ENCODE data around the gene DACT3. TPM values are rescaled to one million over a fixed set of nuclear protein-coding genes. Genes with fewer than 3 reads are reported as not detected.

Gene DACT3
- total and polyA plus RNA-seq, 2 of the 13 experiments (the other 11 are each of a cell fraction or from before 2014, with no cell fraction given): 0.04 TPM; not detected in 1

DNA sequence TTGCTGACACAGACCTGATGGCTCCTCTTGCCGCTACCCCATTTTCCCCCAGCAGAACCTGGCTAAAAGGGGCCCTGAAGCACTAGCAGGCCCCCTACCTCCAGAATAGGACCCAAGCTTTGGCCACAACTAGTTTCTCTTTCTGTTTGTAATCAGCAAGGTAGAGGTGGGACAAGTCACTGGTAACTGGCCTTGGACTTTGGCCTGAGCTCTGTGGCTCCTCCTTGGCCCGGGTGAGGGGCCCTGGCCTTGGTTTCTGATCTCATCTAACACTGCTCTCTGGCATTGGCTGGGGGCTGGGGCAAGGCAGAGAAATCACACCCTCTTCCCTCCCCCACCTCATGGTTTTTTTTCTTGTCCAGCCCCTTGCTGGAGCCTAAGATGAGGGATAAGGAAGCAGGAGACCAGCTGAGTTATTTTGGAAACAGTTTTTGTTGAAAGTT, 57.8 kb downstream of the DACT3 start (continued):
- TF ChIP-seq, protein P1, sequence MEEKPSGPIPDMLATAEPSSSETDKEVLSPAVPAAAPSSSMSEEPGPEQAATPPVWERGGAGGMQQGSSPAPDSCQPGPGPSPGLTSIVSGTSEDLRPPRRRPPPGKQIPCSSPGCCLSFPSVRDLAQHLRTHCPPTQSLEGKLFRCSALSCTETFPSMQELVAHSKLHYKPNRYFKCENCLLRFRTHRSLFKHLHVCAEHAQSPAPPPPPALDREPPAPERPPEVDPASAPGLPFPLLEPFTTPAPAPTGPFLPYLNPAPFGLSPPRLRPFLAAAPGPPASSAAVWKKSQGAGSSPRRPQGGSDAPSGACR (CRISPR knock-in tag; IDR thresholded peaks at IDR 0.05): peak; percentile 27; the same call in 1 of the 2 replicates
- TF ChIP-seq, protein P2, sequence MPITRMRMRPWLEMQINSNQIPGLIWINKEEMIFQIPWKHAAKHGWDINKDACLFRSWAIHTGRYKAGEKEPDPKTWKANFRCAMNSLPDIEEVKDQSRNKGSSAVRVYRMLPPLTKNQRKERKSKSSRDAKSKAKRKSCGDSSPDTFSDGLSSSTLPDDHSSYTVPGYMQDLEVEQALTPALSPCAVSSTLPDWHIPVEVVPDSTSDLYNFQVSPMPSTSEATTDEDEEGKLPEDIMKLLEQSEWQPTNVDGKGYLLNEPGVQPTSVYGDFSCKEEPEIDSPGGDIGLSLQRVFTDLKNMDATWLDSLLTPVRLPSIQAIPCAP (CRISPR knock-in tag; IDR thresholded peaks at IDR 0.05; ENCODE audit: low read depth): peak; percentile 98
- TF ChIP-seq GPN1 (CRISPR knock-in tag; IDR thresholded peaks at IDR 0.05; ENCODE audit: borderline replicate concordance) (no peak), TCF12 (IDR thresholded peaks at IDR 0.05) (no peak), TCF12 (CRISPR knock-in tag; IDR thresholded peaks at IDR 0.05) (0 out of 2 replicates have a peak, but pooled peaks have one; percentile 38), RXRA (CRISPR knock-in tag; IDR thresholded peaks at IDR 0.05) (peak; percentile 6; the same call in 1 of the 2 replicates), RAD51 (IDR thresholded peaks at IDR 0.05; ENCODE audit: borderline replicate concordance) (no peak), PAF1 (CRISPR knock-in tag; IDR thresholded peaks at IDR 0.05) (peak; percentile 78; the same call in 1 of the 2 replicates), SOX6 (IDR thresholded peaks at IDR 0.05) (no peak), SOX6 (CRISPR knock-in tag; IDR thresholded peaks at IDR 0.05) (peak; percentile 63; the same call in 1 of the 2 replicates), ESRRA (CRISPR knock-in tag; IDR thresholded peaks at IDR 0.05; ENCODE audit: low read depth) (peak; percentile 67; the same call in 1 of the 2 replicates), ZMYM4 (CRISPR knock-in tag; IDR thresholded peaks at IDR 0.05) (0 out of 2 replicates have a peak, but pooled peaks have one; percentile 36), GFI1 (CRISPR knock-in tag; IDR thresholded peaks at IDR 0.05; ENCODE audit: borderline replicate concordance) (peak; percentile 39; the same call in 1 of the 2 replicates), SAP130 (CRISPR knock-in tag; IDR thresholded peaks at IDR 0.05; ENCODE audit: low read depth) (peak; percentile 80), KDM2A (CRISPR knock-in tag; IDR thresholded peaks at IDR 0.05; ENCODE audit: borderline replicate concordance, low read depth) (peak; percentile 61), SOX13 (IDR thresholded peaks at IDR 0.05) (no peak), SOX13 (CRISPR knock-in tag; conservative IDR thresholded peaks at IDR 0.05 in 1 of 2, IDR thresholded peaks at IDR 0.05 in 1 of 2) (peak in 1 of 2 experiments; percentile 48; a peak in 2 of 4 replicates)
- TF ChIP-seq, protein P3, sequence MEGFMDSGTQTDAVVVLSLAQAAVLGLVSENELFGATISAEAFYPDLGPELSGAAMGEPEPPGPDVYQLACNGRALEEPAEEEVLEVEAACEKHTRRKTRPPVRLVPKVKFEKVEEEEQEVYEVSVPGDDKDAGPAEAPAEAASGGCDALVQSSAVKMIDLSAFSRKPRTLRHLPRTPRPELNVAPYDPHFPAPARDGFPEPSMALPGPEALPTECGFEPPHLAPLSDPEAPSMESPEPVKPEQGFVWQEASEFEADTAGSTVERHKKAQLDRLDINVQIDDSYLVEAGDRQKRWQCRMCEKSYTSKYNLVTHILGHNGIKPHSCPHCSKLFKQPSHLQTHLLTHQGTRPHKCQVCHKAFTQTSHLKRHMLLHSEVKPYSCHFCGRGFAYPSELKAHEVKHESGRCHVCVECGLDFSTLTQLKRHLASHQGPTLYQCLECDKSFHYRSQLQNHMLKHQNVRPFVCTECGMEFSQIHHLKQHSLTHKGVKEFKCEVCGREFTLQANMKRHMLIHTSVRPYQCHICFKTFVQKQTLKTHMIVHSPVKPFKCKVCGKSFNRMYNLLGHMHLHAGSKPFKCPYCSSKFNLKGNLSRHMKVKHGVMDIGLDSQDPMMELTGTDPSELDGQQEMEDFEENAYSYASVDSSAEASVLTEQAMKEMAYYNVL (CRISPR knock-in tag; IDR thresholded peaks at IDR 0.05; ENCODE audit: borderline replicate concordance): peak; percentile 36; the same call in 1 of the 2 replicates
- TF ChIP-seq, protein P4, sequence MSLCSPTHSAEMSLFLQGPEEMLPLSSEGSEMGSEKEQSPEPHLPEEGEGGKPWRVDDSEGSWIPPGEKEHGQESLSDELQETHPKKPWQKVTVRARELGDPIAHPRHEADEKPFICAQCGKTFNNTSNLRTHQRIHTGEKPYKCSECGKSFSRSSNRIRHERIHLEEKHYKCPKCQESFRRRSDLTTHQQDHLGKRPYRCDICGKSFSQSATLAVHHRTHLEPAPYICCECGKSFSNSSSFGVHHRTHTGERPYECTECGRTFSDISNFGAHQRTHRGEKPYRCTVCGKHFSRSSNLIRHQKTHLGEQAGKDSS (CRISPR knock-in tag; IDR thresholded peaks at IDR 0.05; ENCODE audit: borderline replicate concordance, low read depth): peak; percentile 70; the same call in 1 of the 2 replicates
- TF ChIP-seq, protein P5, sequence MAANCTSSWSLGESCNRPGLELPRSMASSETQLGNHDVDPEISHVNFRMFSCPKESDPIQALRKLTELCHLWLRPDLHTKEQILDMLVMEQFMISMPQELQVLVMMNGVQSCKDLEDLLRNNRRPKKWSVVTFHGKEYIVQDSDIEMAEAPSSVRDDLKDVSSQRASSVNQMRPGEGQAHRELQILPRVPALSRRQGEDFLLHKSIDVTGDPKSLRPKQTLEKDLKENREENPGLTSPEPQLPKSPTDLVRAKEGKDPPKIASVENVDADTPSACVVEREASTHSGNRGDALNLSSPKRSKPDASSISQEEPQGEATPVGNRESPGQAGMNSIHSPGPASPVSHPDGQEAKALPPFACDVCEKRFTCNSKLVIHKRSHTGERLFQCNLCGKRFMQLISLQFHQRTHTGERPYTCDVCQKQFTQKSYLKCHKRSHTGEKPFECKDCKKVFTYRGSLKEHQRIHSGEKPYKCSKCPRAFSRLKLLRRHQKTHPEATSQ (CRISPR knock-in tag; IDR thresholded peaks at IDR 0.05; ENCODE audit: borderline replicate concordance): no peak
- TF ChIP-seq, protein P6, sequence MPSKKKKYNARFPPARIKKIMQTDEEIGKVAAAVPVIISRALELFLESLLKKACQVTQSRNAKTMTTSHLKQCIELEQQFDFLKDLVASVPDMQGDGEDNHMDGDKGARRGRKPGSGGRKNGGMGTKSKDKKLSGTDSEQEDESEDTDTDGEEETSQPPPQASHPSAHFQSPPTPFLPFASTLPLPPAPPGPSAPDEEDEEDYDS (CRISPR knock-in tag; IDR thresholded peaks at IDR 0.05): peak; percentile 57
- TF ChIP-seq, protein P7, sequence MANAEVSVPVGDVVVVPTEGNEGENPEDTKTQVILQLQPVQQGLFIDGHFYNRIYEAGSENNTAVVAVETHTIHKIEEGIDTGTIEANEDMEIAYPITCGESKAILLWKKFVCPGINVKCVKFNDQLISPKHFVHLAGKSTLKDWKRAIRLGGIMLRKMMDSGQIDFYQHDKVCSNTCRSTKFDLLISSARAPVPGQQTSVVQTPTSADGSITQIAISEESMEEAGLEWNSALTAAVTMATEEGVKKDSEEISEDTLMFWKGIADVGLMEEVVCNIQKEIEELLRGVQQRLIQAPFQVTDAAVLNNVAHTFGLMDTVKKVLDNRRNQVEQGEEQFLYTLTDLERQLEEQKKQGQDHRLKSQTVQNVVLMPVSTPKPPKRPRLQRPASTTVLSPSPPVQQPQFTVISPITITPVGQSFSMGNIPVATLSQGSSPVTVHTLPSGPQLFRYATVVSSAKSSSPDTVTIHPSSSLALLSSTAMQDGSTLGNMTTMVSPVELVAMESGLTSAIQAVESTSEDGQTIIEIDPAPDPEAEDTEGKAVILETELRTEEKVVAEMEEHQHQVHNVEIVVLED (CRISPR knock-in tag; IDR thresholded peaks at IDR 0.05; ENCODE audit: borderline replicate concordance): 0 out of 2 replicates have a peak, but pooled peaks have one; percentile 19

Measured in HepG2 (cell line).